Measurements from ENCODE around the gene LAMA3.

Gene LAMA3

DNA sequence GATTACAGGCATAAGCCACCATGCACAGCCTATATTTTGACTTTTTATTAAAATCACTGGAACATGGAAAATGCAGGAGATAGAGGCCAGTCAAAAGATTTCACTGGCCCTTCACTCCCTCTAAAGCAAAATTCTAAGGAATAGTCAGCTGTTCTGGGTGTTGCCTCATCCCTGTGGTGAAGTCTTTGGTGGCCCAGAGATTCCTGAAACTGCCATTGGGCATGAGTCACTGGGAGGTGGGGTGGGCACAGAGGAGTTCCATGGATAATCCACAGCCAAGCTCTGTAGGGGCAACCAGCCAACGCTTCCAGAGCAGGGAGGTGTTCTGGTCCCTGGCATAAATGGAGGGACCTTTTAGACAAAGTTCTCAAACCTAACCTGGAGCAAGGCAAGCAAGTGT, 235.6 kb downstream of the LAMA3 start:
- intact Hi-C loops (cut with DNase I; ENCODE audit: low total_unique reads): loop anchor here (10.0 kb wide), 1 partner anchor 300 kb away; no protein-coding TSS in a partner anchor
- H3K27me3 ChIP-seq: no peaks in the 10 kb centered on the region
- DNase-seq: no peak
- no peak overlapping the region for H3K4me3 ChIP-seq
- H3K9me3 ChIP-seq: no peaks in the 10 kb centered on the region
- TF ChIP-seq, protein P1, sequence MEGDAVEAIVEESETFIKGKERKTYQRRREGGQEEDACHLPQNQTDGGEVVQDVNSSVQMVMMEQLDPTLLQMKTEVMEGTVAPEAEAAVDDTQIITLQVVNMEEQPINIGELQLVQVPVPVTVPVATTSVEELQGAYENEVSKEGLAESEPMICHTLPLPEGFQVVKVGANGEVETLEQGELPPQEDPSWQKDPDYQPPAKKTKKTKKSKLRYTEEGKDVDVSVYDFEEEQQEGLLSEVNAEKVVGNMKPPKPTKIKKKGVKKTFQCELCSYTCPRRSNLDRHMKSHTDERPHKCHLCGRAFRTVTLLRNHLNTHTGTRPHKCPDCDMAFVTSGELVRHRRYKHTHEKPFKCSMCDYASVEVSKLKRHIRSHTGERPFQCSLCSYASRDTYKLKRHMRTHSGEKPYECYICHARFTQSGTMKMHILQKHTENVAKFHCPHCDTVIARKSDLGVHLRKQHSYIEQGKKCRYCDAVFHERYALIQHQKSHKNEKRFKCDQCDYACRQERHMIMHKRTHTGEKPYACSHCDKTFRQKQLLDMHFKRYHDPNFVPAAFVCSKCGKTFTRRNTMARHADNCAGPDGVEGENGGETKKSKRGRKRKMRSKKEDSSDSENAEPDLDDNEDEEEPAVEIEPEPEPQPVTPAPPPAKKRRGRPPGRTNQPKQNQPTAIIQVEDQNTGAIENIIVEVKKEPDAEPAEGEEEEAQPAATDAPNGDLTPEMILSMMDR (IDR thresholded peaks at IDR 0.05): no peak
- H3K27ac ChIP-seq: no peak overlapping the region
- no peaks in the 10 kb centered on the region for H3K4me1 ChIP-seq
- H3K36me3 ChIP-seq: peaks cover 0 to 31% (median 5%) of the 10 kb centered on the region in 3 donors

DNA sequence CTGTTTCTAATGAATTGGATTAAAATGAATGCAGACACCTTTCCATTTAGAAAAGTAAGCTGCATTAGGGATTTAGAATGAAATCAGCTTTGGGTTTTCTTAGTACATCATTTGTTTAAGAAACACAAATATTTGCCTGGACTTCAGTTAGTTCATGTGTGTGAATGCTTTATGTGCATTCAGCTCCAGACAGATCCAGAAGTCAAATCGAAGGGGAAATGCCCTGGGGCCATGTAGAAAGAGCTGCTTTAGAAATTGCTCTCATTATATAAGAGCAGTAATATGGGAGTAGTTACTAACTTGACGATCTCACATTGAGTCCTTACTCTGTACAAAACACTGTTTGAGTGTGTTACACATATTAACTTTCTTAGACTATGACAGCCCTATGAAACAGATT, 237.3 kb downstream of the LAMA3 start:
- Histone ChIP-seq H3K36me3 (peaks cover 0 to 28% (median 3%) of the 10 kb centered on the region in 3 donors), H3K4me1 (no peaks in the 10 kb centered on the region), H3K4me3 (no peak overlapping the region), H3K9me3 (no peaks in the 10 kb centered on the region), H3K27me3 (no peaks in the 10 kb centered on the region), H3K27ac (no peak overlapping the region)
- no peak for DNase-seq
- TF ChIP-seq, protein P1 (IDR thresholded peaks at IDR 0.05): no peak
- intact Hi-C loops (cut with DNase I; ENCODE audit: low total_unique reads): loop anchor here (10.0 kb wide), 1 partner anchor 302 kb away; no protein-coding TSS in a partner anchor

DNA sequence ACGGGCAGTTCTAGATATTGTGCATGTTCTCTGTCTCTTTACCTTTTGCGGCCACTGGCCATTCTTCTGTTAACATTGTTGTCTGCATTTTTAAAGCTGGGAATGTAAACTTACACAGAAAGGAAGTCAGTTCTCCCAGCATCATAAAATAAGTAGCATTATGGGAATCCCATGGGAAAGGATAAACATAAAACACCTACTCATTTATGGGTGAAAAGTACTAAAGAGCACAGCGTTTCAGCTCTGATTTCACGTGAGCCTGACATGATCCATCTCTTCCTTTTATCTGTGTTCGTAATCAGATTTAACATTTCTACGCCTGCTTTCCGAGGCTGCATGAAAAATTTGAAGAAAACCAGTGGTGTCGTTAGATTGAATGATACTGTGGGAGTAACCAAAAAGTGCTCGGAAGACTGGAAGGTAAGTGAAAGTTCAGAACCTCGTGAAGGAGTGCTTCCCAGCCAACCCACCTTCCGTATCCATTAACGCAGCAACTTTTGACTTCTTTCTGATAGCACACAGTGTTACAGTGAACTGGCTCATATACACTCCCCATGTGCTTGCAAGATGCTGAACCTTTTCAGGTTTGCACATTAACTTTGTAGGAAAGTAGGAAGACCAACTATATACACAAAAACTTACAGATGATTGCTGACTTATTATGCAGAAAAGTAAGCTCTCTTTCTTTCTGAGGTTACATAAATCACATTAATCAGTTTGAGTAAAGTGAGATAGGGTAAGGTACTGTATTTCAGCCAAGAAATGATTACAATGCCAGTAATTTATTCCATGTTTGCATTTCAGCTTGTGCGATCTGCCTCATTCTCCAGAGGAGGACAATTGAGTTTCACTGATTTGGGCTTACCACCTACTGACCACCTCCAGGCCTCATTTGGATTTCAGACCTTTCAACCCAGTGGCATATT, 238.8 kb downstream of the LAMA3 start:
- Histone ChIP-seq H3K4me3 (no peak overlapping the region), H3K36me3 (peaks cover 0 to 16% (median 0%) of the 10 kb centered on the region in 3 donors), H3K9me3 (no peaks in the 10 kb centered on the region), H3K4me1 (no peaks in the 10 kb centered on the region), H3K27ac (no peak overlapping the region), H3K27me3 (no peaks in the 10 kb centered on the region)
- intact Hi-C loops (cut with DNase I; ENCODE audit: low total_unique reads): loop anchor here (10.0 kb wide), 1 partner anchor 303 kb away; no protein-coding TSS in a partner anchor
- TF ChIP-seq, protein P1 (IDR thresholded peaks at IDR 0.05): no peak
- DNase-seq: no peak

DNA sequence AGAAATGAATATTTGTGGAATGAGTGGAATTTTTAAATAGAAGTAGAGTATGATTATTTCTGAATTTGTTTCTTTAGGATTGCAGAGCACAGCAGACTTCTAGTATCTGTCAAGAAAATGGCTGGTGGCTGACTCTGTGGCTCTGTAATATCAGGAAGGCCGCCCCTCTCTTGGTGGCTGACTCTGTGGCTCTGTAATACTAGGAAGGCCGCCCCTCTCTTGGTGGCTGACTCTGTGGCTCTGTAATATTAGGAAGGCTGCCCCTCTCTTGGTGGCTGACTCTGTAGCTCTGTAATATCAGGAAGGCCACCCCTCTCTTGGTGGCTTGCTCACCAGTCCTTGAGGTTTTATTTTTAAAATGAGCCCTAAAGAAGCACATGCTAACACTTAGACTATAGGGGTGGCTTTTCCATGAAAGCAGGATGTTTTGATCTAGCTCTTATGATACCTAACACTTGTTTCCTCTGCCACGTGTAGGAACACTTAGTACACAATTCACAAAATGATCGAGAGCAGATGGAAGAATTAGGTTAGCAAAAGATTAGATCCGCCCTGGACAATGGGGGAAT, 240.2 kb downstream of the LAMA3 start:
- Histone ChIP-seq H3K4me3 (no peak overlapping the region), H3K27me3 (no peaks in the 10 kb centered on the region), H3K36me3 (peaks cover 0 to 14% (median 0%) of the 10 kb centered on the region in 3 donors), H3K27ac (no peak overlapping the region), H3K4me1 (no peaks in the 10 kb centered on the region), H3K9me3 (no peaks in the 10 kb centered on the region)
- no peak for DNase-seq
- intact Hi-C loops (cut with DNase I; ENCODE audit: low total_unique reads): loop anchor here (10.0 kb wide), 1 partner anchor 305 kb away; no protein-coding TSS in a partner anchor
- TF ChIP-seq, protein P1 (IDR thresholded peaks at IDR 0.05): no peak

DNA sequence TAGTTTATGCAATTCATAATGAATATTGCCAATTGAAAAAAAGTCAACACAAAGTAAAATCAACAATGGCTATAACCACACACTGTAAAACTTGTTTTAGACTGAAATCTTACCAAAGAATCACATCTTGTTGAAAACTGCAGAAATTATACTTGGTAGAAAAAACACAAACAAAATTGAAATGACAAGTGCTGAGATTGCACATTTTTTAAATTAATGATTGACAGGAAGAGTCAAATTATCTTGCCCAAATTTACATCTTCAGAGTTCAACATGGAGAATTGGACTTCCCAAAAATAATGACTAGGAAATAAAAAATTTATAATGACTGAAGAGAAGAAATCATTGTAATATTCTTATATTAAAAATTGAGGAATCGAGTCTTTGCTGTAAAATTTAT, 240.7 kb downstream of the LAMA3 start:
- H3K27ac ChIP-seq: no peak overlapping the region
- no peaks in the 10 kb centered on the region for H3K27me3 ChIP-seq
- peaks cover 0 to 14% (median 0%) of the 10 kb centered on the region in 3 donors for H3K36me3 ChIP-seq

More for the DNA sequence above, 240.7 kb downstream of the LAMA3 start:
- Histone ChIP-seq H3K9me3 (no peaks in the 10 kb centered on the region), H3K4me1 (no peaks in the 10 kb centered on the region), H3K4me3 (no peak overlapping the region)
- TF ChIP-seq, protein P1 (IDR thresholded peaks at IDR 0.05): no peak
- DNase-seq: no peak
- intact Hi-C loops (cut with DNase I; ENCODE audit: low total_unique reads): no loop called here
